Gastrocnemius medialis (tissue), 4 donors: ENCODE measurements around the gene ADGRV1. TPM values are rescaled to one million over a fixed set of nuclear protein-coding genes. Genes with fewer than 3 reads are reported as not detected.

Experiments used
- ATAC-seq, 2 donors: fragments of 150-250 bp; one replicate each; pipeline ENCODE4 v1.9.1; 2016
- DNase-seq, 2 donors: peaks; one replicate each; pipeline ENCODE4 v3.0.0-alpha.2; 2019
- H3K27ac ChIP-seq, 4 donors: fragments of 200-600 bp; sonication (generic); 1 replicate in 1 of 4; 2 replicates in 3 of 4; pipeline ENCODE4 v1.5.1; 2016 to 2018; ENCODE audit warnings: mild to moderate bottlenecking in 2 of 4, moderate library complexity in 1 of 4
- H3K27me3 ChIP-seq, 3 donors: fragments of 200-600 bp; sonication (generic) in 2 of 3; 1 replicate in 1 of 3; 2 replicates in 2 of 3; pipeline versions ENCODE4 v1.5.1 to v1.6.0; 2016 to 2019; ENCODE audit warnings: mild to moderate bottlenecking in 1 of 3, moderate library complexity in 1 of 3
- H3K36me3 ChIP-seq, 2 donors: fragments of 200-600 bp; sonication (generic) in 1 of 2; one replicate each; pipeline ENCODE4 v1.5.1; 2017 to 2018
- H3K4me1 ChIP-seq, 2 donors: fragments of 200-600 bp; sonication (generic) in 1 of 2; one replicate each; pipeline ENCODE4 v1.5.1; 2016 to 2017; ENCODE audit warnings: mild to moderate bottlenecking in 2 of 2
- H3K4me3 ChIP-seq, 4 donors: fragments of 200-600 bp; sonication (generic) in 3 of 4; 1 replicate in 1 of 4; 2 replicates in 3 of 4; pipeline ENCODE4 v1.5.1; 2016 to 2019; ENCODE audit warnings: mild to moderate bottlenecking in 2 of 4
- H3K9me3 ChIP-seq, 3 donors: fragments of 200-600 bp; sonication (generic) in 2 of 3; 1 replicate in 1 of 3; 2 replicates in 2 of 3; pipeline ENCODE4 v1.5.1; 2016 to 2019
- CTCF ChIP-seq, 5 experiments: fragments of 450-650 bp in 3 of 5; fragments of 200-600 bp in 2 of 5; sonication (generic) in 2 of 5; IDR thresholded peaks in 4 of 5; conservative IDR thresholded peaks in 1 of 5; 1 replicate in 4 of 5; 2 replicates in 1 of 5; pipeline ENCODE4 v1.5.1; 2016 to 2019; ENCODE audit warnings: antibody characterized with exemption in 5 of 5, mild to moderate bottlenecking in 3 of 5, moderate library complexity in 3 of 5
- POLR2A ChIP-seq, 2 donors: fragments of 450-650 bp; IDR thresholded peaks; one replicate each; pipeline ENCODE4 v1.6.1; 2017; ENCODE audit warnings: antibody characterized with exemption in 2 of 2, mild to moderate bottlenecking in 2 of 2, moderate library complexity in 2 of 2
- in situ Hi-C, 4 donors: fragments of 200-750 bp; cut with MboI; loops; one replicate each; pipeline versions ENCODE4 v1.15.0 to v1.8.0; 2017; ENCODE audit warnings: low sequenced_read_pairs in 4 of 4
- intact Hi-C: fragments of 100-400 bp; cut with DNase I; formaldehyde crosslinking; loops from one replicate; pipeline ENCODE4 v1.15.1; 2023; ENCODE audit warnings: low total_unique reads
- total RNA-seq, 4 donors: library from RNA; depleted of rRNA; stranded (reverse); fragments of >200 nt; gene quantifications; one replicate each; pipeline versions ENCODE4 v1.1.0 to v1.2.3, GENCODE V29; 2016

ADGRV1 gene
- total RNA-seq, 4 donors from 2014 or later, result 0.22 to 0.41 TPM; not detected in 2

- H3K4me1 ChIP-seq, result no peaks in the 10 kb centered on the region
- no peak for TF ChIP-seq CTCF (IDR thresholded peaks at IDR 0.05 in 4 of 5, conservative IDR thresholded peaks at IDR 0.05 in 1 of 5)
- TF ChIP-seq POLR2A (IDR thresholded peaks at IDR 0.05), result no peak
- no peaks in the 10 kb centered on the region for H3K9me3 ChIP-seq
- no peaks in the 10 kb centered on the region for H3K27me3 ChIP-seq
- no peaks in the 10 kb centered on the region for H3K36me3 ChIP-seq
- intact Hi-C loops (no loop called here), in situ Hi-C loops (no loop called here)
- ATAC-seq (no peak), DNase-seq (no peak)
- H3K27ac ChIP-seq, result no peak overlapping the region
- no peak overlapping the region for H3K4me3 ChIP-seq
Observed at GRCh38 chr5:90612919-90613318, 54.3 kb downstream of the ADGRV1 start.

GRCh38 chr5:90613459-90613858 lies 54.9 kb downstream of the ADGRV1 start:
- H3K27ac ChIP-seq, result no peak overlapping the region
- intact Hi-C loops, result no loop called here
- no peak overlapping the region for H3K4me3 ChIP-seq
- no peak for DNase-seq
- TF ChIP-seq POLR2A (IDR thresholded peaks at IDR 0.05) (no peak), CTCF (IDR thresholded peaks at IDR 0.05 in 4 of 5, conservative IDR thresholded peaks at IDR 0.05 in 1 of 5) (no peak)
- H3K9me3 ChIP-seq, result no peaks in the 10 kb centered on the region
- in situ Hi-C loops, result no loop called here
- H3K27me3 ChIP-seq, result no peaks in the 10 kb centered on the region
- ATAC-seq, result no peak
- H3K36me3 ChIP-seq, result no peaks in the 10 kb centered on the region
- no peaks in the 10 kb centered on the region for H3K4me1 ChIP-seq

- ATAC-seq, result no peak
- Histone ChIP-seq H3K9me3 (no peaks in the 10 kb centered on the region), H3K27me3 (no peaks in the 10 kb centered on the region), H3K27ac (no peak overlapping the region), H3K4me1 (no peaks in the 10 kb centered on the region), H3K36me3 (no peaks in the 10 kb centered on the region), H3K4me3 (no peak overlapping the region)
- no peak for DNase-seq
- intact Hi-C loops (no loop called here), in situ Hi-C loops (no loop called here)
- TF ChIP-seq POLR2A (IDR thresholded peaks at IDR 0.05) (no peak), CTCF (IDR thresholded peaks at IDR 0.05 in 4 of 5, conservative IDR thresholded peaks at IDR 0.05 in 1 of 5) (no peak)
Observed at GRCh38 chr5:90613918-90614504, 55.4 kb downstream of the ADGRV1 start.

- in situ Hi-C loops, result no loop called here
- no peaks in the 10 kb centered on the region for H3K4me1 ChIP-seq
- no peak for ATAC-seq
Observed at GRCh38 chr5:90615355-90615754, 56.8 kb downstream of the ADGRV1 start.

More at GRCh38 chr5:90615355-90615754, 56.8 kb downstream of the ADGRV1 start:
- Histone ChIP-seq H3K36me3 (no peaks in the 10 kb centered on the region), H3K4me3 (no peak overlapping the region), H3K27ac (no peak overlapping the region), H3K27me3 (no peaks in the 10 kb centered on the region), H3K9me3 (no peaks in the 10 kb centered on the region)
- intact Hi-C loops, result no loop called here
- DNase-seq, result no peak
- TF ChIP-seq POLR2A (IDR thresholded peaks at IDR 0.05) (no peak), CTCF (IDR thresholded peaks at IDR 0.05 in 4 of 5, conservative IDR thresholded peaks at IDR 0.05 in 1 of 5) (no peak)
